HG02798 (cell line): ENCODE measurements around the gene ADORA2B.
A peak's percentile ranks its signal among the peaks of the same experiment; 100 is the strongest.
"Not testable (repeated sequence)": the region's sequence is repeated elsewhere in the genome, so short reads cannot be mapped to it uniquely, and the experiment has no call there.

Experiments used
- ATAC-seq: cut with Tn5 transposase; IDR thresholded peaks from one replicate; pipeline ENCODE4 v1.9.1; 2021; ENCODE audit warnings: mild to moderate bottlenecking; ENCODE audit not compliant: unreplicated experiment, poor library complexity

The ADORA2B gene

GRCh38 chr17:15977894-15978293 lies 33.0 kb downstream of the ADORA2B start:
- no peak for ATAC-seq

- ATAC-seq: no peak
These were observed 33.7 kb downstream of the ADORA2B start for GRCh38 chr17:15978606-15979005.

- not testable (repeated sequence) for ATAC-seq
These were observed 34.1 kb downstream of the ADORA2B start for GRCh38 chr17:15979013-15979412.

GRCh38 chr17:15981208-15981607 lies 36.3 kb downstream of the ADORA2B start:
- ATAC-seq: peak; percentile 53

GRCh38 chr17:15981646-15982580 lies 37.0 kb downstream of the ADORA2B start:
- ATAC-seq: no peak

- ATAC-seq: no peak
These were observed 51.4 kb downstream of the ADORA2B start for GRCh38 chr17:15996322-15996721.

GRCh38 chr17:15998031-15998562 lies 53.2 kb downstream of the ADORA2B start:
- ATAC-seq: no peak

GRCh38 chr17:15999141-15999973 lies 54.4 kb downstream of the ADORA2B start, which contains the start of the genes TTC19 and ZSWIM7:
Gene TTC19 (plus strand): TSS chr17:15999824. CDS start chr17:15999849, 25 bp downstream.
Gene ZSWIM7 (minus strand): TSS chr17:15999704. CDS start chr17:15999594, 110 bp downstream.
- ATAC-seq: peak; percentile 95

- ATAC-seq: peak; percentile 25
These were observed 55.3 kb downstream of the ADORA2B start for GRCh38 chr17:15999974-16000827.

GRCh38 chr17:16001226-16001897 lies 56.4 kb downstream of the ADORA2B start:
- ATAC-seq: no peak

- no peak for ATAC-seq
These were observed 57.9 kb downstream of the ADORA2B start for GRCh38 chr17:16002708-16003260.

GRCh38 chr17:16003841-16004240 lies 58.9 kb downstream of the ADORA2B start:
- no peak for ATAC-seq

- ATAC-seq: no peak
These were observed 60.7 kb downstream of the ADORA2B start for GRCh38 chr17:16005636-16006035.

- no peak for ATAC-seq
These were observed 62.5 kb downstream of the ADORA2B start for GRCh38 chr17:16007439-16007838.

GRCh38 chr17:16013943-16014407 lies 69.0 kb downstream of the ADORA2B start:
- no peak for ATAC-seq

GRCh38 chr17:16019347-16019746 lies 74.4 kb downstream of the ADORA2B start:
- no peak for ATAC-seq

GRCh38 chr17:16023881-16024280 lies 79.0 kb downstream of the ADORA2B start:
- ATAC-seq: no peak

GRCh38 chr17:16025202-16025601 lies 80.3 kb downstream of the ADORA2B start:
- ATAC-seq: no peak
